ENCODE results near the gene PRX. TPM values are rescaled to one million over a fixed set of nuclear protein-coding genes. Genes with fewer than 3 reads are reported as not detected.

The PRX gene
- polyA plus RNA-seq, 1 donor (not counting 4 experiments of a cell fraction or from before 2014, with no cell fraction given): 0.42 TPM

- H3K4me3 ChIP-seq (ENCODE audit: control insufficient read depth in 2 of 3, extremely low read depth in 1 of 3, insufficient read depth in 2 of 3, low read depth in 1 of 3, low read length in 3 of 3): no peak overlapping the region
- peaks cover 16% of the 10 kb centered on the region for H3K4me1 ChIP-seq (ENCODE audit: control insufficient read depth, extremely low read depth, insufficient read depth, low read length)
- no peaks in the 10 kb centered on the region for H3K9me1 ChIP-seq (ENCODE audit: control insufficient read depth, extremely low read depth, insufficient read depth, low read length)
- DNase-seq (ENCODE audit: low read depth, low spot score) (no peak), FAIRE-seq (no peak)
- H2AFZ ChIP-seq (ENCODE audit: control insufficient read depth, low read length): no peak overlapping the region
- H3K4me2 ChIP-seq (ENCODE audit: control insufficient read depth, extremely low read depth, insufficient read depth, low read depth, low read length): no peak overlapping the region
- H3K36me3 ChIP-seq (ENCODE audit: control insufficient read depth in 2 of 2, extremely low read depth in 1 of 2, insufficient read depth in 2 of 2, low read length in 2 of 2): peaks cover 17% of the 10 kb centered on the region in 2 experiments
- H3K9ac ChIP-seq (ENCODE audit: control insufficient read depth, extremely low read depth, insufficient read depth, low read length): no peak overlapping the region
- dilution Hi-C loops (cut with MboI; ENCODE audit: extremely low pct_ligation_motif_present, low sequenced_read_pairs): no loop called here
- no peaks in the 10 kb centered on the region for H3K27me3 ChIP-seq (ENCODE audit: control insufficient read depth, extremely low read depth, insufficient read depth, low read length)
- H3K79me2 ChIP-seq (ENCODE audit: control insufficient read depth, insufficient read depth, low read length): peaks cover 33% of the 10 kb centered on the region
- peaks cover 5% of the 10 kb centered on the region for H4K20me1 ChIP-seq (ENCODE audit: control insufficient read depth, extremely low read depth, insufficient read depth, low read length)
- no peak overlapping the region for H3K27ac ChIP-seq (ENCODE audit: control insufficient read depth, insufficient read depth, low read length)
- TF ChIP-seq EZH2 (IDR thresholded peaks at IDR 0.05; ENCODE audit: low read length): no peak
- no peak for TF ChIP-seq CTCF (optimal IDR thresholded peaks at IDR 0.05 in 1 of 3, IDR thresholded peaks at IDR 0.05 in 1 of 3, conservative IDR thresholded peaks at IDR 0.05 in 1 of 3; ENCODE audit: extremely low read depth in 1 of 3, insufficient read depth in 2 of 3, low read length in 3 of 3)
- no peaks in the 10 kb centered on the region for H3K9me3 ChIP-seq (ENCODE audit: control insufficient read depth, low read depth, low read length)
These were observed 28.6 kb upstream of the PRX start for GRCh38 chr19:40441719-40442253.

DNA sequence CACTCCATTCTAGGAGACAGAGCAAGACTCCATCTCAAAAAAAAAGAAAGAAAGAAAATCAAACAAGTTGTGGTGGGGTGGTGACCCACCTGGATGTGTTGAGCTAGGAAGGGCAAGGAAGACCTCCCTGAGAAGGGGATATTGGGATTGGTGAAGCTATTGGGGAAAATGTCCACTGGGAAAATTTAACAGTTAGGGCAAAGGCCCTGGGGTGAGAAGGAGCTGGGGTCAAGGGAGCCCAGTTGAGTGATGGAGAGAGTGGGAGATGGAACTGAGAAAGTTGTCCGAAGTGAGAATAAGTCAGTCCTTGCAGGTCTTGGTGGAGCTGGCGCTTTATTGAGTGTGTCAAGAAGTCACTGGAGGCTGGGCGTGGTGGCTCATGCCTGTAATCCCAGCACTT is 25.1 kb upstream of the PRX start:
- H3K4me2 ChIP-seq (ENCODE audit: control insufficient read depth, extremely low read depth, insufficient read depth, low read depth, low read length): no peak overlapping the region
- peaks cover 5% of the 10 kb centered on the region for H4K20me1 ChIP-seq (ENCODE audit: control insufficient read depth, extremely low read depth, insufficient read depth, low read length)
- no peak for TF ChIP-seq EZH2 (IDR thresholded peaks at IDR 0.05; ENCODE audit: low read length)
- no peak for TF ChIP-seq CTCF (optimal IDR thresholded peaks at IDR 0.05 in 1 of 3, IDR thresholded peaks at IDR 0.05 in 1 of 3, conservative IDR thresholded peaks at IDR 0.05 in 1 of 3; ENCODE audit: extremely low read depth in 1 of 3, insufficient read depth in 2 of 3, low read length in 3 of 3)
- DNase-seq (ENCODE audit: low read depth, low spot score) (no peak), FAIRE-seq (no peak)
- no peaks in the 10 kb centered on the region for H3K27me3 ChIP-seq (ENCODE audit: control insufficient read depth, extremely low read depth, insufficient read depth, low read length)
- H3K4me1 ChIP-seq (ENCODE audit: control insufficient read depth, extremely low read depth, insufficient read depth, low read length): peaks cover 9% of the 10 kb centered on the region
- peaks cover 24% of the 10 kb centered on the region for H3K79me2 ChIP-seq (ENCODE audit: control insufficient read depth, insufficient read depth, low read length)
- dilution Hi-C loops (cut with MboI; ENCODE audit: extremely low pct_ligation_motif_present, low sequenced_read_pairs): no loop called here
- no peak overlapping the region for H3K27ac ChIP-seq (ENCODE audit: control insufficient read depth, insufficient read depth, low read length)
- no peaks in the 10 kb centered on the region for H3K9me3 ChIP-seq (ENCODE audit: control insufficient read depth, low read depth, low read length)
- H2AFZ ChIP-seq (ENCODE audit: control insufficient read depth, low read length): no peak overlapping the region
- no peaks in the 10 kb centered on the region for H3K9me1 ChIP-seq (ENCODE audit: control insufficient read depth, extremely low read depth, insufficient read depth, low read length)
- H3K36me3 ChIP-seq (ENCODE audit: control insufficient read depth in 2 of 2, extremely low read depth in 1 of 2, insufficient read depth in 2 of 2, low read length in 2 of 2): peaks cover 17% of the 10 kb centered on the region in 2 experiments
- H3K9ac ChIP-seq (ENCODE audit: control insufficient read depth, extremely low read depth, insufficient read depth, low read length): no peak overlapping the region
- H3K4me3 ChIP-seq (ENCODE audit: control insufficient read depth in 2 of 3, extremely low read depth in 1 of 3, insufficient read depth in 2 of 3, low read depth in 1 of 3, low read length in 3 of 3): no peak overlapping the region

Measured in keratinocyte (primary cell).